Measurements from ENCODE around the gene DUOX2.

DUOX2 gene

GRCh38 chr15:45116006-45116481 lies 2.1 kb upstream of the DUOX2 start:
- TF ChIP-seq CTCF (IDR thresholded peaks at IDR 0.05; ENCODE audit: control insufficient read depth, insufficient read depth, low read depth, low read length, missing control alignments): no peak
- no peak overlapping the region for H3K4me3 ChIP-seq (ENCODE audit: control insufficient read depth, low read depth, low read length)
- DNase-seq (ENCODE audit: low read depth): no peak

- no peak overlapping the region for H3K4me3 ChIP-seq (ENCODE audit: control insufficient read depth, low read depth, low read length)
- no peak for DNase-seq (ENCODE audit: low read depth)
- TF ChIP-seq CTCF (IDR thresholded peaks at IDR 0.05; ENCODE audit: control insufficient read depth, insufficient read depth, low read depth, low read length, missing control alignments): no peak
Measured at GRCh38 chr15:45115312-45115820, 1.4 kb upstream of the DUOX2 start.

- H3K4me3 ChIP-seq (ENCODE audit: control insufficient read depth, low read depth, low read length): no peak overlapping the region
- TF ChIP-seq CTCF (IDR thresholded peaks at IDR 0.05; ENCODE audit: control insufficient read depth, insufficient read depth, low read depth, low read length, missing control alignments): no peak
- no peak for DNase-seq (ENCODE audit: low read depth)
Measured at GRCh38 chr15:45114751-45115085, 746 bp upstream of the DUOX2 start.

GRCh38 chr15:45113380-45113990 lies 487 bp downstream of the DUOX2 start:
- no peak for DNase-seq (ENCODE audit: low read depth)
- no peak for TF ChIP-seq CTCF (IDR thresholded peaks at IDR 0.05; ENCODE audit: control insufficient read depth, insufficient read depth, low read depth, low read length, missing control alignments)

GRCh38 chr15:45112591-45113379 lies 1.2 kb downstream of the DUOX2 start:
- no peak for TF ChIP-seq CTCF (IDR thresholded peaks at IDR 0.05; ENCODE audit: control insufficient read depth, insufficient read depth, low read depth, low read length, missing control alignments)
- no peak for DNase-seq (ENCODE audit: low read depth)
- H3K4me3 ChIP-seq (ENCODE audit: control insufficient read depth, low read depth, low read length): no peak overlapping the region; the same call in 1 of the 2 replicates

More at GRCh38 chr15:45113380-45113990, 487 bp downstream of the DUOX2 start:
- no peak overlapping the region for H3K4me3 ChIP-seq (ENCODE audit: control insufficient read depth, low read depth, low read length)

- TF ChIP-seq CTCF (IDR thresholded peaks at IDR 0.05; ENCODE audit: control insufficient read depth, insufficient read depth, low read depth, low read length, missing control alignments): no peak
- no peak overlapping the region; the same call in 1 of the 2 replicates for H3K4me3 ChIP-seq (ENCODE audit: control insufficient read depth, low read depth, low read length)
- DNase-seq (ENCODE audit: low read depth): no peak
Measured at GRCh38 chr15:45112143-45112590, 1.8 kb downstream of the DUOX2 start.

All from AG09309 (cell line).